ENCODE measurements around the gene FRY.

The FRY gene

GRCh38 chr13:32213626-32214025 lies 182.1 kb downstream of the FRY start:
- no peaks in the 10 kb centered on the region for H3K9me3 ChIP-seq (ENCODE audit: severe bottlenecking)
- DNase-seq, result no peak
- peaks cover 20% of the 10 kb centered on the region for H3K36me3 ChIP-seq
- TF ChIP-seq, protein P1, sequence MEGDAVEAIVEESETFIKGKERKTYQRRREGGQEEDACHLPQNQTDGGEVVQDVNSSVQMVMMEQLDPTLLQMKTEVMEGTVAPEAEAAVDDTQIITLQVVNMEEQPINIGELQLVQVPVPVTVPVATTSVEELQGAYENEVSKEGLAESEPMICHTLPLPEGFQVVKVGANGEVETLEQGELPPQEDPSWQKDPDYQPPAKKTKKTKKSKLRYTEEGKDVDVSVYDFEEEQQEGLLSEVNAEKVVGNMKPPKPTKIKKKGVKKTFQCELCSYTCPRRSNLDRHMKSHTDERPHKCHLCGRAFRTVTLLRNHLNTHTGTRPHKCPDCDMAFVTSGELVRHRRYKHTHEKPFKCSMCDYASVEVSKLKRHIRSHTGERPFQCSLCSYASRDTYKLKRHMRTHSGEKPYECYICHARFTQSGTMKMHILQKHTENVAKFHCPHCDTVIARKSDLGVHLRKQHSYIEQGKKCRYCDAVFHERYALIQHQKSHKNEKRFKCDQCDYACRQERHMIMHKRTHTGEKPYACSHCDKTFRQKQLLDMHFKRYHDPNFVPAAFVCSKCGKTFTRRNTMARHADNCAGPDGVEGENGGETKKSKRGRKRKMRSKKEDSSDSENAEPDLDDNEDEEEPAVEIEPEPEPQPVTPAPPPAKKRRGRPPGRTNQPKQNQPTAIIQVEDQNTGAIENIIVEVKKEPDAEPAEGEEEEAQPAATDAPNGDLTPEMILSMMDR (IDR thresholded peaks at IDR 0.05; ENCODE audit: low read depth, low read length), result no peak
- H3K4me3 ChIP-seq (ENCODE audit: low read depth, low read length), result no peak overlapping the region
- no peaks in the 10 kb centered on the region for H3K27me3 ChIP-seq (ENCODE audit: insufficient read depth, low read depth, severe bottlenecking)
- peak overlapping the region; percentile 15; the same call in 1 of the 2 replicates for H3K27ac ChIP-seq

DNA sequence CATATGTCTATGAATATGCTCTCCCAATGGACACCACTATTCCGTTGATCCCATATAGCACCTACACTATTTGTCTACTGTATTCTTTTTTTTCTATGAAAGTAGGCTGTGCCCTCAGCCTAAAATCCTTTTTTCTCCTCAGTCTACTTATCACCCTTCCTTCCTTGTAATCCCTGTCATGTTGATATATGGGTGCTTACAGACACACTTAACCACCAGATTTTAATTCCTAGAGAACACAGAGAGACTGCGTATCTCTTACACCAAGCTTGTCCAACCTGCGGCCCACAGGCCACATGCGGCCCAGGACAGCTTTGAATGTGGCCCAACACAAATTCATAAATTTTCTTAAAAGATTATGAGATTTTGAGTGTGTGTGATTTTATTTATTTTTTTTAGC lies 182.5 kb downstream of the FRY start:
- Histone ChIP-seq H3K9me3 (ENCODE audit: severe bottlenecking) (no peaks in the 10 kb centered on the region), H3K4me3 (ENCODE audit: low read depth, low read length) (no peak overlapping the region), H3K27me3 (ENCODE audit: insufficient read depth, low read depth, severe bottlenecking) (no peaks in the 10 kb centered on the region), H3K36me3 (peaks cover 20% of the 10 kb centered on the region), H3K27ac (peak overlapping the region; percentile 18)
- TF ChIP-seq, protein P1 (IDR thresholded peaks at IDR 0.05; ENCODE audit: low read depth, low read length), result no peak
- peak; percentile 46 for DNase-seq

GRCh38 chr13:32216281-32216680 lies 184.7 kb downstream of the FRY start:
- Histone ChIP-seq H3K9me3 (ENCODE audit: severe bottlenecking) (no peaks in the 10 kb centered on the region), H3K36me3 (peaks cover 16% of the 10 kb centered on the region), H3K27me3 (ENCODE audit: insufficient read depth, low read depth, severe bottlenecking) (no peaks in the 10 kb centered on the region), H3K27ac (no peak overlapping the region), H3K4me3 (ENCODE audit: low read depth, low read length) (no peak overlapping the region)
- DNase-seq, result no peak
- TF ChIP-seq, protein P1 (IDR thresholded peaks at IDR 0.05; ENCODE audit: low read depth, low read length), result no peak

DNA sequence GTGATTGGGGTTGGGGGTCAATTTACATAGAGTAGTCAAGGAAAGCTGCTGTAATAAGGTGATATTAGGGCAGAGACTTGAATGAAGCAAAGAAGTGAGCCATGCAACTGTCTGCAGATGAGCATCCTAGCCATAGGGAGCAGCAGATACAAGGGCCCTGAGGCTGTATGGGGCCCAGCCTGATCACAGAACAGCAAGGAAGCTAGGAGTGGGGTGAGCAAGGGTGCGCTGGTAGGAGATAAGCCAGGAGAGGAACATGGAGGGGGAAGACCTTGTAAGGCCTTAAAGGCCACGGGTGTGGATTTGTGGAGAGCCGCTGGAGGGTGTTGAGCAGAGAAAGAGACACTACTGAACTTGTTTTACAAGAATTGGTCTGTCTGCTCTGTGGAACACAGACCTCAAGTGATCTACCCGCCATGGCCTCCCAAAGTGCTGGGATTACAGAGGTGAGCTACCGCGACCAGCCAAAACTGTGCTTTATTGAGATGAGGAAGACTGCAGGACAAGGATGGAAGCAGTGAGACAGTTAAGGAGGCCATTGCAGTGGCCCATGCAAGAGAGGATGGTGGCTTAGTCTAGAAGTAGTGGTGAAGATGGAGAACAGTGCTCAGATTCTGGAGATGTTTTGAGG lies 190.6 kb downstream of the FRY start:
- Histone ChIP-seq H3K36me3 (peaks cover 15% of the 10 kb centered on the region), H3K4me3 (ENCODE audit: low read depth, low read length) (no peak overlapping the region), H3K27ac (no peak overlapping the region), H3K9me3 (ENCODE audit: severe bottlenecking) (no peaks in the 10 kb centered on the region), H3K27me3 (ENCODE audit: insufficient read depth, low read depth, severe bottlenecking) (no peaks in the 10 kb centered on the region)
- no peak for DNase-seq
- TF ChIP-seq, protein P1 (IDR thresholded peaks at IDR 0.05; ENCODE audit: low read depth, low read length), result no peak

DNA sequence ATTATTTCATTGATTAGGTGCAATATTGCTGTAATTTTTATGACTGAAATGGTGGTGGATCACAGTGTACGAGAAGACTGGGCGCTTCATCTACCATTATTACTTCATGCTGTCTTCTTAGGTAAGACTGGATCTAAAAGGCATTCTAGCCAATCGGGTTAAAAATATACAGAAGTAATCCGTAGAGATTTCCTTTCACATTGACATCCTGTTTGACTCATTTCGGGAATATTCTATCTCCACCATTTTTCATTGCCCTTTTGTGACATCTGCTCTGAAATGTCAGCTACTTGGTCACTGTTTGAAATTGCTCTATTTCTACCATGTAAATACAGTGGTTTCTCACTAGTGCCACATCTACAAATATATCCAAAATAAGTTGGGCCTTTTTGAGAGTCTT lies 193.3 kb downstream of the FRY start:
- no peak for DNase-seq
- no peaks in the 10 kb centered on the region for H3K9me3 ChIP-seq (ENCODE audit: severe bottlenecking)
- peaks cover 21% of the 10 kb centered on the region for H3K36me3 ChIP-seq
- TF ChIP-seq, protein P1 (IDR thresholded peaks at IDR 0.05; ENCODE audit: low read depth, low read length), result no peak
- H3K4me3 ChIP-seq (ENCODE audit: low read depth, low read length), result no peak overlapping the region
- no peaks in the 10 kb centered on the region for H3K27me3 ChIP-seq (ENCODE audit: insufficient read depth, low read depth, severe bottlenecking)
- no peak overlapping the region for H3K27ac ChIP-seq

DNA sequence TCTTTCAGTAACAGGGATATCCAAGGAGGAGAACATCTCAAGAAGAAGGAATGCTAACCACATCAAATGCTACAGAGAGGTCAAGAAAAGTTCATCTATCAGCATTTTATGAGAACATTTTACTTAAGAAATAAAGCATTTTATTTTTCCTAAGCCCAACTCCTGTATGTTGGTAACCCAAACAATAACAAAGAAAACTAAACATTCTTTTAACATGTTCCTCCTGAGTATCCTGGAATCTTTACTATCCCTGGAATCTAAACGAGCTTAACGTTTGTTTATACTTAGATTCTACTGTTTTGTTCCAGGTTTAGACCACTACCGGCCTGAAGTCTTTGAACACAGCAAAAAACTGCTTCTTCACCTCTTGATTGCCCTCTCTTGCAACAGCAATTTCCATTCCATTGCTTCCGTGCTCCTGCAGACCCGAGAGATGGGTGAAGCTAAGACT lies 193.9 kb downstream of the FRY start:
- Histone ChIP-seq H3K9me3 (ENCODE audit: severe bottlenecking) (no peaks in the 10 kb centered on the region), H3K36me3 (peaks cover 21% of the 10 kb centered on the region), H3K4me3 (ENCODE audit: low read depth, low read length) (no peak overlapping the region), H3K27ac (no peak overlapping the region), H3K27me3 (ENCODE audit: insufficient read depth, low read depth, severe bottlenecking) (no peaks in the 10 kb centered on the region)
- TF ChIP-seq, protein P1 (IDR thresholded peaks at IDR 0.05; ENCODE audit: low read depth, low read length), result no peak
- DNase-seq, result no peak

All from WERI-Rb-1 (cell line).